ENCODE results near the gene C19orf47. TPM values are rescaled to one million over a fixed set of nuclear protein-coding genes. Genes with fewer than 3 reads are reported as not detected.
A peak's percentile ranks its signal among the peaks of the same experiment; 100 is the strongest.

The C19orf47 gene
- total RNA-seq, 2 experiments from 2014 or later = 15.6 to 33.8 TPM

DNA sequence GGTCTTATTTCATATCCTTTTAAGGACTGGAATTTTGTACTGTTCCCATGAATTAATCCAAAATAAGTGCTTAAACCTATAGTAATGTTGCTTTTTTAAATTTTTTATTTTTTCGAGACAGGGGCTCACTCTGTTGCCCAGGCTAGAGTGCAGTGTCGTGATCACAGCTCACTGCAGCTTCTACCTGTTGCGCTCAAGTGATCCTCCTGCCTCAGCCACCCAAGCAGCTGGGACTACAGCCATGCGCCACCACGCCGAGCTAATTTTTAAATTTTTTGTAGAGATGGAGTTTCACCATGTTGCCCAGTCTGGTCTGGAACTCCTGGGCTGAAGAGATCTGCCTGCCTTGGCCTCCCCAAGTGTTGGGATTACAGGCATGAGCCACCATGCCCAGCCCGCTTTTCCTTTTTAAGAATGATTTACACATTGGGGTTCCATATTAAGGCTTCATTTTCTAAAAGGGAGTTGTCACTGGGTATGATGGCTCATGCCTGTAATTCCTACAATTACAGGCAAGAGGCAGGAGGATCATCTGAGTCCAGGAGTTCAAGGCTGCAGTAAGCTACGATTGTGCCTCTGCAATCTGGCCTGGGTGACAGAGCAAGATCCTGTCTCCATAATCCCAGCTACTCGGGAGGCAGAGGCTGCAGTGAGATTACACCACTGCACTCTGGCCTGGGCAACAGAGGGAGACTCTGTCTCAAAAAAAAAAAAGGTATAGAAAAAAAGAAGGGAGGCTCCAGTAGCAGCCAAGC lies 34.8 kb downstream of the C19orf47 start:
- no peaks in the 10 kb centered on the region for H3K79me2 ChIP-seq (ENCODE audit: insufficient read depth, low read depth, low read length)
- CTCF ChIA-PET (ENCODE audit: unreplicated experiment) = no interaction called here
- no peaks in the 10 kb centered on the region for H3K4me1 ChIP-seq (ENCODE audit: insufficient read depth, low read length, poor library complexity, severe bottlenecking)
- TF ChIP-seq CTCF (conservative IDR thresholded peaks at IDR 0.05; ENCODE audit: low read length) = no peak
- TF ChIP-seq EZH2phosphoT487 (IDR thresholded peaks at IDR 0.05; ENCODE audit: borderline replicate concordance, low read depth, low read length) = no peak
- intact Hi-C loops (cut with micrococcal nuclease; ENCODE audit: unreplicated experiment) = no loop called here
- no peak for DNase-seq (ENCODE audit: low spot score)
- no peak overlapping the region for H2AFZ ChIP-seq (ENCODE audit: low read length)
- H3K4me2 ChIP-seq (ENCODE audit: low read length) = no peak overlapping the region
- BruUV-seq (replicated peaks) = no TSS peak
- H4K20me1 ChIP-seq (ENCODE audit: insufficient read depth, low read length) = no peaks in the 10 kb centered on the region
- no peaks in the 10 kb centered on the region for H3K9me3 ChIP-seq (ENCODE audit: low read length)
- H3K27ac ChIP-seq (ENCODE audit: low read depth, low read length, poor library complexity, severe bottlenecking) = no peak overlapping the region
- POLR2A ChIA-PET = no interaction called here
- H3K9me2 ChIP-seq (ENCODE audit: insufficient read depth, low read length) = no peaks in the 10 kb centered on the region
- H3K36me3 ChIP-seq (ENCODE audit: insufficient read depth, low read length) = peaks cover 22% of the 10 kb centered on the region
- H3K4me3 ChIP-seq (ENCODE audit: low read depth, low read length, poor library complexity, severe bottlenecking) = no peak overlapping the region

GRCh38 chr19:40312533-40312932 lies 35.7 kb downstream of the C19orf47 start:
- H3K4me2 ChIP-seq (ENCODE audit: low read length) = no peak overlapping the region
- no peak overlapping the region for H2AFZ ChIP-seq (ENCODE audit: low read length)
- BruUV-seq (replicated peaks) = no TSS peak
- H3K79me2 ChIP-seq (ENCODE audit: insufficient read depth, low read depth, low read length) = no peaks in the 10 kb centered on the region
- DNase-seq (ENCODE audit: low spot score) = peak; percentile 2
- no peaks in the 10 kb centered on the region for H3K4me1 ChIP-seq (ENCODE audit: insufficient read depth, low read length, poor library complexity, severe bottlenecking)
- H3K9me3 ChIP-seq (ENCODE audit: low read length) = no peaks in the 10 kb centered on the region
- no peaks in the 10 kb centered on the region for H3K9me2 ChIP-seq (ENCODE audit: insufficient read depth, low read length)
- intact Hi-C loops (cut with micrococcal nuclease; ENCODE audit: unreplicated experiment) = no loop called here
- POLR2A ChIA-PET = no interaction called here
- H3K36me3 ChIP-seq (ENCODE audit: insufficient read depth, low read length) = peaks cover 19% of the 10 kb centered on the region; the same call in 1 of the 2 replicates
- CTCF ChIA-PET (ENCODE audit: unreplicated experiment) = no interaction called here
- no peak overlapping the region for H3K27ac ChIP-seq (ENCODE audit: low read depth, low read length, poor library complexity, severe bottlenecking)
- no peaks in the 10 kb centered on the region for H4K20me1 ChIP-seq (ENCODE audit: insufficient read depth, low read length)
- TF ChIP-seq CTCF (conservative IDR thresholded peaks at IDR 0.05; ENCODE audit: low read length) (peak; percentile 46), EZH2phosphoT487 (IDR thresholded peaks at IDR 0.05; ENCODE audit: borderline replicate concordance, low read depth, low read length) (no peak)
- H3K4me3 ChIP-seq (ENCODE audit: low read depth, low read length, poor library complexity, severe bottlenecking) = no peak overlapping the region

DNA sequence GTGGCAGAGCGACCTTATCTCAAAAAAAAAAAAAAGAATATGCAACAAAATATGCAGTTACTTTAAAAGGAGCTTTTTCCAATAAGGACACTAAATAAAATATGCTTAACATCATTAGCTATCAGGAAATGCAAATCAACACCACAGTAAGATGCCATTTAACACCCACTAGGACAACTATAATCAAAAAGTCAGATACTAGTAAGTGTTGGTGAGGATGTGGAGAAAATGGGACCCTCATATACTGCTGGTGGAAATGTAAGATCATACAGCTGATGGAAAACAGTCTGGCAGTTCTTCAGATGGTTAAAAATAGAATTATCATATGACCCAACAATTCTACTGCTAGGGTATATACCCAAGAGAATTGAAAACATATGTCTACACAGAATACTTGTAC lies 38.5 kb downstream of the C19orf47 start:
- H3K4me1 ChIP-seq (ENCODE audit: insufficient read depth, low read length, poor library complexity, severe bottlenecking) = peaks cover 4% of the 10 kb centered on the region
- H3K9me2 ChIP-seq (ENCODE audit: insufficient read depth, low read length) = no peaks in the 10 kb centered on the region
- no peak overlapping the region for H3K27ac ChIP-seq (ENCODE audit: low read depth, low read length, poor library complexity, severe bottlenecking)
- no peak overlapping the region for H3K4me2 ChIP-seq (ENCODE audit: low read length)
- intact Hi-C loops (cut with micrococcal nuclease; ENCODE audit: unreplicated experiment) = loop anchor here (5.0 to 10.0 kb wide), 3 partner anchors 68 to 153 kb away; no protein-coding TSS in a partner anchor
- DNase-seq (ENCODE audit: low spot score) = no peak
- no peaks in the 10 kb centered on the region for H4K20me1 ChIP-seq (ENCODE audit: insufficient read depth, low read length)
- POLR2A ChIA-PET = interaction anchor here (0.6 kb wide), 1 partner anchor 339 kb away, joined by 3 read pairs; no protein-coding TSS in a partner anchor
- H3K79me2 ChIP-seq (ENCODE audit: insufficient read depth, low read depth, low read length) = no peaks in the 10 kb centered on the region
- H3K36me3 ChIP-seq (ENCODE audit: insufficient read depth, low read length) = peaks cover 6% of the 10 kb centered on the region; the same call in 1 of the 2 replicates
- BruUV-seq (replicated peaks) = no TSS peak
- TF ChIP-seq CTCF (conservative IDR thresholded peaks at IDR 0.05; ENCODE audit: low read length) (no peak), EZH2phosphoT487 (IDR thresholded peaks at IDR 0.05; ENCODE audit: borderline replicate concordance, low read depth, low read length) (no peak)
- no peak overlapping the region for H3K4me3 ChIP-seq (ENCODE audit: low read depth, low read length, poor library complexity, severe bottlenecking)
- no peaks in the 10 kb centered on the region for H3K9me3 ChIP-seq (ENCODE audit: low read length)
- no peak overlapping the region for H2AFZ ChIP-seq (ENCODE audit: low read length)
- CTCF ChIA-PET (ENCODE audit: unreplicated experiment) = no interaction called here

Data from OCI-LY7 (cell line).